Smooth muscle cell of trachea (primary cell): ENCODE measurements around the gene MEN1. TPM values are rescaled to one million over a fixed set of nuclear protein-coding genes. Genes with fewer than 3 reads are reported as not detected.

ENCODE experiments used
- total RNA-seq: library from RNA; depleted of rRNA; stranded (reverse); fragments of >200 nt; gene quantifications from 2 replicates; pipeline ENCODE4 v1.2.1, GENCODE V29; 2014

Gene MEN1
- total RNA-seq: 17.3 and 32.3 TPM in 2 replicates

DNA sequence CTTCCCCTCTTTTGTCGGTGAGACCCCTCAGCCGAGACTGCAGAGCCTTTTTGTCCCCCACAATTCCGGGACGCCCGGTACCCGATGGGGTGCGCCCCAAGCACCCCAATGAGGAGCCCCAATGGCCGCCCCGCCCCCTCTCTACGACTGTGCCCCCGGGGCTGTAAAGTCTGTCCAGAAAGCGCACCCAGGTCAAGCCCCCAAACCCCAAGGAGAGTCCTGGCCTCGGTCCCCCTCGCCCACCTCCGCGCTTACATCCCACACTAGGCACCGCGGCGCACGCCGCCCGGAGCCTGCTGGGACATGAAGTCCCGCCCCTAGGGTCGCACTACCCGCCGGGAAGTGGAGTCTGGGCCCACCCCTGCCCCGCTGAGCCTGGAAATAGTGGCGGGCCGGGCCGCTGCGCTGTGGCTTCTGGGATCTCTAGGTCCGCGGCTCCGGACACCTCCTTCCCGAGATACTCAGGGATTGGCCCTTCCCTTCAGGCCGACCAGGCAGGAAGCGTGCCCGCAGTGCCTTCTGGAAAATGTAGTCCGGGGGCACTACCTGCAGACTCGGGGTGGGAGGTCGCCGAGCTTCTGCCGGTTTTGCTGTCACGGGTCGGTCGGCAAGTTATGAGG, at the start of gene MEN1:
Gene MEN1 (minus strand): TSS at position 281 of the 620 bp plus-strand sequence. CDS start 442 bp downstream, outside the sequence.

DNA sequence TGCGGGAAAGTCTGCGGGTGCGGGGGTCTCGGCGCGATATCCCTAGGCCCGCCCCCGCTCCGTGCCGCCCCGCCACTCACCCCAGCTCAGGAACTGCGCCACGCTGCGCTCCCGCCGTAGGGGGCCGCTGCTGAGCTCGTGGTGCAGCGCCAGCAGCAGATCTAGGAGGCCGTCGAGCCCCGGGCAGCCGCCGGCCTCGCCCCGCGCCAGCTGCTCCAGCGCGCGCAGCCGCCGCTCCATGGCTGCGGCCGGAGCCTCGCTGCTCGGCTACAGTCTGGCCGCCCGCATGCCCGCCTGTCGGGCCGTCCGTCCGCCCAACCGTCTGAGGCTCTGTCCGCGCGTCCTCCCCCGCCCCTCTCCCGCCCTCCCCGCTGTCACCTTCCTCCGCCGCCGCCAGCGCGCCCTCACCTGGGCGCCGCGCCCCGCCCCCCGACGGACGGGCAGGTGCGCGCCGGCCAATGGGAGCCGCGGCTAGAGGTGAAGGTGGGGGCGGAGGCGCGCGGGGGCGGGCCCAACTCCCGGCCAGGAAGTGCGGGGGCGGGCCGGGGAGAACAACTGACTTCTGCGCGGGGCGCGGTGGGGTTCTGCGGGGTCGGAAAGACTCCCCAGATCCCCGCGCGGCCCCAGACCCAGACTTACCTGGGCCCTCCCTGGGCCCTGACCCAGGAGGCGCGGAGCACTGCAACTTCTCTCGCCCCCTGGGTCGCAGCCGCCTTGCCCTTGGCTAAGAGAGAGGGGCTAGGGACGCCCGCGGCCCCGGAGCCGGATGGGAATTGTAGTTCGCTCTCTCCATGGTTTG, 34.2 kb upstream of the MEN1 start, which contains the start of gene CDC42BPG:
Gene CDC42BPG (minus strand): TSS at position 324 of the 799 bp plus-strand sequence. CDS start 84 bp downstream, at position 240.

DNA sequence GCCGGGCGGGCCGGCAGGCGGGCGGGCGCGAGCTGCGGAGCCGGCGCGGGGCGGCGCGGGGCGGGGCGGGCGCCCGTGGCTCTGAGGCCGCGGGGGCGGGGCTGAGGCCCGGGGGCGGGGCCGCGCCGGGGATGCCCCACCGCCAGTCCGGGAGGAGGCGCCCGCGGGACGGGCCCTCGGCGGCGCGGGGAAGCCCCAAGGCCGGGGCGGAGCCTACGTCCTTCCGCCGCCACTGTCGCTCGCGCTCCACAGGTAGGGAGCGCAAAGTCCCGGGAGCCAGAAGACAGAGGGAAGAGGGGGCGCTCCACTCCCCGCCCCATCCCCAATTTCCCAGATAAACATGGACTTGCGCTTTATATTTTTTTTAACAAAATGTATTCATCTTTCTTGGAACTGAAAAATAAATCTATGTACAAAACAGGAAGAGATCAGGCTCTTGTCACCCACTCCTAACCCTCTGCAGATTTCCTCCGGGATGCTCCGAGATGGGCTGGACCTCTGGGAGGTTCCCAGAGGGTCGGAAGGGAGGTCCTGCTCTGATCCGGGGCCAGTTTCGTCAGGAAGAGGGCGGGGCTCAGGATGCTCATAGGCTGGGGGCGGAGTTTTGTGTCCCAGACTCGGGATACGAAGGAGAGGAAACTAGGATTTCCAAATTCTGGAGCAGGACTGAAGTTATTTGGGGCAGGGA, 7.0 kb downstream of the MEN1 start, which contains the start of gene MAP4K2:
Gene MAP4K2 (minus strand): TSS at position 57 of the 688 bp plus-strand sequence. CDS start 65 bp downstream, outside the sequence.

DNA sequence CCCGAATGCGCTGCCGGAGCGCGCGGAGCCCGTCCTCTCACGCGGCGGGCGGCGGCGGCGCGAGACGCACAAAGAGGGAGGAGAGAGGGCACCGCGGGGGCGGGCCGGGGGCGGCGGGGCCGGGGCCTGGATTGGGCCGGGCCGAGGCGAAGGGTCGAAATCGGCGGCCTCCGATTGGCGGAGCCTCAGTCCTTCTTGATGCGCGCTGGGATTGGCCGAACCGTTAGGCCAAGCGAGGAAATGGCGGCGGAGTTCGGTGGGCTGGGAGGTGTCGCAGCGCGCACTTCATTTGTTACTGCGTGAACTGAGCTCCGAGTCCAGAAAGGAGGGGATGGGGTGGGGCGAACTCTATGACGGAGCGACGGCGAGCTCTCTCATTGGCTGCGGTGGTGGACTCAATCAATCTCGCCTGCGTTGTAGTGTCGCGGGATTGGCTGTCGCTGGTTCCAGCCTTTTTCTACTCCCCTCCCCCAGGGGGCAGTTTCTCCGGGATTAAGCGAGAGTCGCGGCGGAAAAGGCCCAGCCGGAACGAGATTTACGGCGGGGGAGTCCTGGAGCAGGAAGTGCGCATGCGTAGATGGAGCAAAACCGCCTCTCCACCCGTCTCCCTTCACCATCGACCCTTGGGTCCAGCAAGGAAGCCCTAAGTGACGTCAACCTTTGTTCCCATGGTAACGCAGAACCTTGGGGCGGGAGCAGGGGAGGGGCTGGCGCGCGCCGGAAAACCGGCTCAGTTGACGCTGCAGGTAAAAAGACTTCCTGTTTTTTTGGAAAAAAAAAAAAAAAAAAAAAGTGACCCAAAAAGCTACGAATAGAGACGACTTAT, 31.7 kb downstream of the MEN1 start, which contains the start of gene SF1:
Gene SF1 (minus strand): TSS at position 70 of the 826 bp plus-strand sequence. CDS start 150 bp downstream, outside the sequence.

DNA sequence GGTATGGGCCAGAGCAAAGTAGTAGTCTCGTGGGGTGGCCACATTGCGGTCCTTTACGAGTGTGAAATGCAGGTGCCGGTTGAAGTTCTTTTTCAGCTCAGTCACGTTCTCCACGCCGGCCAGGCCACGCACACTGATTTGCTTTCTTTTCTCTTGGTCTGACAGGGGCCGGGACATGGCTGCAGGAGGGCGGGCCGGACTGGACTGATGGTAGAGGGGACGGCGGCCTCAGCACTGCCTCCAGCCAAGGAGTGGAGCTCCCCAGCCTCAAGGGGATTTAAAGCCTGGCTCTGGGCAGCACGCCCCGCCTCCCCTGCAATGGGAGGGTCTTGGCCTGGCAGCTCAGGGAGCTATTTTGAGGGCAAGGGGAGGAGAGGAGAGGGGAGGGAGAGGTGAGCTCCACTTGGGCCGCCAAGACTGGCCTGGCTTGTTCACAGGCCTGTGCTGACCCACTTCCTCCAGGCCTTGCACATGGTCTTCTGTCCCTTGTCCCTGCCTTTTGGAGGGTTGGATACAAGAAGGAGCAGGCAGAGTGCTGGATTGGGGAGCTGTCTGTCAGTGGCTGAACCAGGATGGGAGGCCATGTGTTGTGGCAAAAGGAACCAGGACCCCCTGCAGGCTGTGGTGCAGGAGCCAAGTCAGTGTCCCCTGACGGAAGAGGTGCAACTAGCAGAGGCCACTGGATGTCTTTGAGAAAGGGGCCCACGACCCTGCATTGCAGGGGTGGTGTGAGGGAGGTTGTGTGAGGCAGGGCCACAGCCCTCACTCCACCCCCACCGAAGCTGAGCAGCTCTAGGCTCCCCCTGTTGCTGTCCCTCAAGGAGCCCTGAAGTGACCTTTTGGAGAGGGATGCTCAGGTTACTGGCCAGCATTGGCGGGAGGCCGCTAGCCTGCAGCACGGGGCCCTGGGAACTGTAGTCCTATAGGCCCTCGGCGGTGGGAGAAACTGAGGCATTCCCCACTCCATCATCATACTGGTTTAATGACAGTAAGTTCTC, 50.3 kb downstream of the MEN1 start, which contains the start of gene PYGM:
Gene PYGM (minus strand): TSS at position 253 of the 998 bp plus-strand sequence. CDS start 76 bp downstream, at position 177.

Other genes starting within 250 kb of the MEN1 start
- gene SLC22A12, start 219.3 kb downstream of the MEN1 start, total RNA-seq: not detected in 2 replicates
- 9.6 and 18.2 TPM in 2 replicates for gene NRXN2, start 87.4 kb downstream of the MEN1 start, total RNA-seq
- 0.29 and 0.50 TPM in 2 replicates for gene RASGRP2, start 66.4 kb downstream of the MEN1 start, total RNA-seq
- 1.3 and 2.2 TPM in 2 replicates for gene PYGM, start 50.6 kb downstream of the MEN1 start, total RNA-seq
- gene SF1, start 32.0 kb downstream of the MEN1 start, total RNA-seq: 92.8 and 106 TPM in 2 replicates
- 9.6 and 18.0 TPM in 2 replicates for gene MAP4K2, start 7.3 kb downstream of the MEN1 start, total RNA-seq
- 0.15 and 0.33 TPM in 2 replicates for gene CDC42BPG, start 34.1 kb upstream of the MEN1 start, total RNA-seq
- gene EHD1, start 68.1 kb upstream of the MEN1 start, total RNA-seq: 87.1 and 151 TPM in 2 replicates
- gene ATG2A, start 106.7 kb upstream of the MEN1 start, total RNA-seq: 19.6 and 20.5 TPM in 2 replicates
- gene PPP2R5B, start 114.1 kb upstream of the MEN1 start, total RNA-seq: 9.2 and 17.0 TPM in 2 replicates
- not detected in 2 replicates for gene GPHA2, start 125.3 kb upstream of the MEN1 start, total RNA-seq
- not detected in 2 replicates for gene MAJIN, start 161.6 kb upstream of the MEN1 start, total RNA-seq
- 1.0 and 2.5 TPM in 2 replicates for gene BATF2, start 186.4 kb upstream of the MEN1 start, total RNA-seq
- 108 and 119 TPM in 2 replicates for gene ARL2, start 203.6 kb upstream of the MEN1 start, total RNA-seq
- 12.9 and 23.5 TPM in 2 replicates for gene SNX15, start 216.9 kb upstream of the MEN1 start, total RNA-seq
- 9.2 and 14.4 TPM in 2 replicates for gene SAC3D1, start 230.7 kb upstream of the MEN1 start, total RNA-seq
- 38.2 and 46.3 TPM in 2 replicates for gene NAALADL1, start 248.0 kb upstream of the MEN1 start, total RNA-seq